Measurements from ENCODE around the gene POMT2. TPM values are rescaled to one million over a fixed set of nuclear protein-coding genes. Genes with fewer than 3 reads are reported as not detected.

Gene POMT2
- total RNA-seq, 1 donor from 2014 or later, result 29.4 TPM

DNA sequence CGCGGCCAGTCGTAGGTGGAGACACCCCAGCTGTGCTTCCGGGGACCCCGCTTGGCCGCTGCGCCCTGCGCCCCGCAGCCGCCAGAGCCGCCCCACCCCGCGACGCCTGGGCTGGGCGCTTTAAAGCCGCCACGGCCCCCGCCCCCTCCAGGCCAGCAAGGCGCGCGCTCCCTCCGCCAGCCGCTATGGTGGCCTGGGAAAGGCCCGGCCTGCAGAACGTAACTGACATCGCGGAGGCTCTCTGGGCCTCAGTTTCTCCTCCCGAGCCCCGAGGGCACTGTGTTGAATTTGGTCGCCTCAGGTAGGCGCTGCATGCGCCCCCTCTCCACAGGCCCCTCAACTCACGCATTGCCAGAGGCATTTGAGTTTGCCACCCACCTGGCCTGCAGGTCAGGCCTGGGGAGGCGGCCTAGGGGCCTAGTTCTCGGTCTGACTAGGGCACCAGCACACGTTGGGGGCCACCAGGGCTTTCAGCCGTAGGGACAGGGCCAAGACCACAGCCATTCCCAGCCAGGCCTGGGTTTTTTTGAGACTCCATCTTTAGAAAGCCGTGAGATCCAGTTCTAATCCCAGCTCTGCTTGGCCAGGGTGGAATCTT lies 49.5 kb downstream of the POMT2 start, which contains the start of gene NGB:
Gene NGB, minus strand, starts transcription at position 94 of the 598 bp plus-strand sequence. CDS start 269 bp downstream, outside the sequence.
- no peak within 1 kb of the TSS for H3K4me3 ChIP-seq
- H3K9me3 ChIP-seq, result no peaks in the 10 kb centered on the region
- no peak within 1 kb of the TSS for H3K27ac ChIP-seq
- no peak for DNase-seq
- ATAC-seq, result no peak
- peaks cover 31% of the 10 kb centered on the region for H3K27me3 ChIP-seq
- TF ChIP-seq, protein P1, sequence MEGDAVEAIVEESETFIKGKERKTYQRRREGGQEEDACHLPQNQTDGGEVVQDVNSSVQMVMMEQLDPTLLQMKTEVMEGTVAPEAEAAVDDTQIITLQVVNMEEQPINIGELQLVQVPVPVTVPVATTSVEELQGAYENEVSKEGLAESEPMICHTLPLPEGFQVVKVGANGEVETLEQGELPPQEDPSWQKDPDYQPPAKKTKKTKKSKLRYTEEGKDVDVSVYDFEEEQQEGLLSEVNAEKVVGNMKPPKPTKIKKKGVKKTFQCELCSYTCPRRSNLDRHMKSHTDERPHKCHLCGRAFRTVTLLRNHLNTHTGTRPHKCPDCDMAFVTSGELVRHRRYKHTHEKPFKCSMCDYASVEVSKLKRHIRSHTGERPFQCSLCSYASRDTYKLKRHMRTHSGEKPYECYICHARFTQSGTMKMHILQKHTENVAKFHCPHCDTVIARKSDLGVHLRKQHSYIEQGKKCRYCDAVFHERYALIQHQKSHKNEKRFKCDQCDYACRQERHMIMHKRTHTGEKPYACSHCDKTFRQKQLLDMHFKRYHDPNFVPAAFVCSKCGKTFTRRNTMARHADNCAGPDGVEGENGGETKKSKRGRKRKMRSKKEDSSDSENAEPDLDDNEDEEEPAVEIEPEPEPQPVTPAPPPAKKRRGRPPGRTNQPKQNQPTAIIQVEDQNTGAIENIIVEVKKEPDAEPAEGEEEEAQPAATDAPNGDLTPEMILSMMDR (IDR thresholded peaks at IDR 0.05), result no peak
- H3K4me1 ChIP-seq, result no peaks in the 10 kb centered on the region
- intact Hi-C loops (cut with DNase I), result no loop called here
- H3K36me3 ChIP-seq, result no peaks in the 10 kb centered on the region

DNA sequence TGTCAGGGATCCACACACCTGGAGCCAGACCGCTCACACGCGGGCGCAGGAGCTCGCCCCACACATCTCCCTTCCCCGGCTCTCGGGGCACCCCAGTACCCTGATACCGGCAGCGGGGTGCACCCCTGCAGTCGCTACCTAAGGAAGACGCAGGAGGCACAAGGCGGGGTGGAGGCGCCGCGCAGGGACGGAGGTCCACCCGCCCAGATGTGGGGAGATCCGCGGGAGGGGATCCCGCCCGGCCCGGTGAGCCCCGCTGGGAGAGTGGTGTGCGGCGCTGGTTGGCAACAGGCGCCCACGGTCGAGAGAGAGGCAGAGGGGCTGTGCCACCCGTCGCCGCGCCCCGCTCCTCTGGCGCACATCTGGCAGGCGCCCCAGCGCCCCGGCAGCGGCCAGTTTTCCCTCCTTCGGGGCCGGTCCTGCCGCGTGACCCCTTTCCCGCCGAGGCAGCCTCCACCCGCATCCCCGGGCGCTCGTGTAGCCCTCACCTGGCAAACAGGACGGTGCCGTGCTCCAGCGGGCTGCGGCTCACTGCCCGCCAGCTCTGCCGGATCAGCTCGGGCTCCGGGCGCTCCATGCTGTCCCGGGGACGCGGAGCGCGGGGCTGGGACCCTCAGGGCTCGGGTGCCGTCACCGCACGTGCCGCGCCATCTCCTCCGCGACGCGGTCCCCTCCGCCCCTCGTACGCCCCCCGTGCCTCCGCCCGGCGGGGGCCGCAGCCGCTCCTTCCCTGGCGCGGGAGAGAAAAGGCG lies 50.1 kb downstream of the POMT2 start:
- peaks cover 31% of the 10 kb centered on the region for H3K27me3 ChIP-seq
- no peak for DNase-seq
- intact Hi-C loops (cut with DNase I), result no loop called here
- no peak overlapping the region for H3K4me3 ChIP-seq
- no peak for ATAC-seq
- no peaks in the 10 kb centered on the region for H3K36me3 ChIP-seq
- H3K4me1 ChIP-seq, result no peaks in the 10 kb centered on the region
- no peaks in the 10 kb centered on the region for H3K9me3 ChIP-seq
- no peak overlapping the region for H3K27ac ChIP-seq
- TF ChIP-seq, protein P1 (IDR thresholded peaks at IDR 0.05), result no peak

DNA sequence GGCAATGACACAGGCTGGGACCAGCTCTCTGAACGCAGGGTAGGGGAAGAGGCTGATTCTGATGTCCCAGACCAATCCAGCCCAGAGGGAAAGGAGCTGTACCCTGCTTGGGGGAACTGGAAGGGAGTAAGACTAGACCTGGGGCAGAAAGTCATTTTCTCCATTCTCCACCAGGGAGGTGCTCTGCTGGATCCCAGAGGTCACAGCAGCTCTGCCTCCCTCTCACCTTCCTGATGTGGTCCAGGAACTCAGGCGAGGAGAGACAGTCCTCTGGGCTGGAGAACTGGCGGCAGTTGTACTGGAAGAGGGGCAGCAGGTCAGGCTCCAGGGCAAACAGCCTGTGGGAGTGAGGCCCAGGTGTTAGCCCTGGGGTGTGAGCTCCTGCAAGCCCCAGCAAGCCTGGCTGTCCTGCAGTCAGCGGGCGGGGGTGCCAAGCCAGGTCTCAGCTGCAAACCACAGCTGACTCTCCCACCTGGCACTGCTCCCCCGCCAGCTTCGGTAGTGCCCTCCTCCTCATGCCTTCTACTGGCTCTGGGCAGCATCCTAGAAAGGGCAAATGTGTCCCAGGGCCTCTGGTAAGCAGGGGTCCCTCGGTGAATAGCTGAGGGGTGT lies 51.6 kb downstream of the POMT2 start:
- TF ChIP-seq, protein P1 (IDR thresholded peaks at IDR 0.05), result no peak
- no peak for ATAC-seq
- Histone ChIP-seq H3K4me1 (no peaks in the 10 kb centered on the region), H3K9me3 (no peaks in the 10 kb centered on the region), H3K27ac (no peak overlapping the region), H3K27me3 (peaks cover 31% of the 10 kb centered on the region), H3K4me3 (no peak overlapping the region), H3K36me3 (no peaks in the 10 kb centered on the region)
- intact Hi-C loops (cut with DNase I), result no loop called here
- DNase-seq, result no peak

DNA sequence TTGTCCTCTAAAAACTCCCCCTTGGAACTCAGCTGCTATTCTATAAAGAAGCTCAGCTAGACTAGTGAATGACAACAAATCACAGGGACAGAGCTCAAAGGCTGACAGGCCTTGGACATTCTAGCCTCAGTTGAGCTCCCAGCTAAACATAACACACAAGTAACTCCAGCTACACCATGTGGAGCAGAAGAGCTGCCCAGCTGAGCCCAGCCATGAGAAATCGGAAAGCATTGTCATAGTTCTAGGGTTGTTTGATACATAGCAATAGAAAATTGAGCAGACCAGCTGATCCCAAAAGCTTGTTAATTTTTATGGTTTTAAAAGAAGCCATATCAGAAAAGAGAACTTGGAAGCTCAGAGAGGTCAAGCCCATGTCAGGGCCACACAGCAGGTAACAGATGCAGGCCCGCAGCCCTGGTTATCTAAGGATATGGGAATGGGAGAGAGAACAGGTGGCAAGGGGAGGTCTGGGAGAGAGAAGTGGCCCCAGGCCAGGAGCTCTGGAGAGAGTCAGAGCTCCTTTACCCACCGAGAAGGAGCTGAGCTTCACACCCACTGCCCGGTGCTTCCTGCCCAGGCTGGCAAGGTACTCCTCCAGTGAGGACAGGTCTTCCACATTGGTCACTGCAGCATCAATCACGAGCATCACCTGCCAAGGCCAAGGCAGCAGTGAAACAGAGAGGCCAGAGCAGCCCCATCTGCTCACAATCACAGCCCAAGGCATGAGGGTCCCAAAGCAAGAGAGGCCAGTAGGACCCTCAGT lies 52.6 kb downstream of the POMT2 start:
- Histone ChIP-seq H3K4me1 (no peaks in the 10 kb centered on the region), H3K27me3 (peaks cover 31% of the 10 kb centered on the region)
- intact Hi-C loops (cut with DNase I), result no loop called here

DNA sequence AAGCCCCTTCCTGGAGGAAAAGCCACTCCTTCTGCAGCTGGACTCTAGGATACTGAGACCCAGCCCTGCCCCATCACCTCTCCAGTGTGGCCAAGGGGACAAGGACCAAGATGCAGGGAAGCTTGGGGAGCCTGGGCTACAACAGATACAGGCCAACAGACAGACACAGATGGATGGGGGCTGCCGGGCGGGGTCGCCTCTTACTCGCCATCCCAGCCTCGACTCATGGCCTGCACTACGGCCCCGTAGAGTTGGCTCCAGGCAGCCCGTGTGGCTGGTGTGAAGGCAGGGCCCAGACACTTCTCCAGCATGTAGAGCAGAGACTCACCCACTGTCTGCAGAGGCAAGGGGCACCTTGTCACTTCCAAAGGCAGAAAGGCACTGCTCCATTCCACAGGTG lies 54.3 kb downstream of the POMT2 start:
- intact Hi-C loops (cut with DNase I), result no loop called here
- H3K36me3 ChIP-seq, result no peaks in the 10 kb centered on the region
- ATAC-seq, result no peak

More for the DNA sequence above, 52.6 kb downstream of the POMT2 start:
- ATAC-seq (no peak), DNase-seq (no peak)
- Histone ChIP-seq H3K27ac (no peak overlapping the region), H3K4me3 (no peak overlapping the region), H3K9me3 (no peaks in the 10 kb centered on the region), H3K36me3 (no peaks in the 10 kb centered on the region)
- TF ChIP-seq, protein P1 (IDR thresholded peaks at IDR 0.05), result no peak

More for the DNA sequence above, 54.3 kb downstream of the POMT2 start:
- Histone ChIP-seq H3K9me3 (no peaks in the 10 kb centered on the region), H3K4me3 (no peak overlapping the region), H3K27ac (no peak overlapping the region), H3K4me1 (no peaks in the 10 kb centered on the region), H3K27me3 (peaks cover 21% of the 10 kb centered on the region)
- TF ChIP-seq, protein P1 (IDR thresholded peaks at IDR 0.05), result no peak
- DNase-seq, result no peak

Data from upper lobe of right lung (tissue), 1 donor.